ENCODE measurements around the gene ERCC4. TPM values are rescaled to one million over a fixed set of nuclear protein-coding genes. Genes with fewer than 3 reads are reported as not detected.

ERCC4 gene
- polyA plus RNA-seq, 1 donor (not counting 4 experiments of a cell fraction or from before 2014, with no cell fraction given), result 5.9 TPM

DNA sequence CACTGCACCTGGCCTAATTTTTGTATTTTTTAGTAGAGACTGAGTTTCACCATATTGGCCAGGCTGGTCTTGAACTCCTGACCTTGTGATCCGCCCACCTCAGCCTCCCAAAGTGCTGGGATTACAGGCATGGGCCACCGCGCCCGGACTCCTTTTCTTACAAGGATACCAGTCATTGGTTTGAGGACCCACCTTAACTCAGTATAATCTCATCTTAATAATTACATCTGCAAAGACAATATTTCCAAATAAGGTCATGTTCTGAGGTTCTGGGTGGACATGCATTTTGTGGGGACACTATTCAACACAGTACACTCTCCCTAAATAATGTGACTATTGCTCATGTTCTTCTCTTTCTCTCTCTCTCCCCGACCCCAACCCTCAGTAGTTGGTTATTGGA is 63.7 kb downstream of the ERCC4 start:
- no peak overlapping the region for H3K27ac ChIP-seq (ENCODE audit: control insufficient read depth, insufficient read depth, low read length)
- dilution Hi-C loops (cut with MboI; ENCODE audit: extremely low pct_ligation_motif_present, low sequenced_read_pairs), result no loop called here
- no peak for FAIRE-seq

DNA sequence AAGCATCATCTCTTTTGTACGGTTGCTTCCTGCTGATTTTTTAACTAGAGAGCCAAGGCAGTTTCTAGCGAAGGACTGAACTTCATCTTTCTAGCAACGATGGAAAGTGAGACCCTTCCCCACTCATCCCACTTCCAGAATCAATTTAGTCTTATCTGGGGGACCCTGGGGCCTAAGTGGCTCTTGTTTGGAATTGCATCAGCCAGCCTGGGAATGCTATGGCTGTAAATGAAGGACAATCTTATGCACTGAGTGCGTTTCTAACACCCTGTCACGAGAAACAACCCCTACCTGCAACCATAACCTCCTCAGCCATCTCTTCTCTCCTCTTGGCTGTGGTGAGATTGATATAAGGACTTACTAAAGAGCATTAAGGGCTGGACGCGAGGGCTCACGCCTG is 64.8 kb downstream of the ERCC4 start:
- dilution Hi-C loops (cut with MboI; ENCODE audit: extremely low pct_ligation_motif_present, low sequenced_read_pairs), result no loop called here
- no peak for FAIRE-seq

More for the DNA sequence above, 63.7 kb downstream of the ERCC4 start:
- H3K9me1 ChIP-seq (ENCODE audit: control insufficient read depth, extremely low read depth, insufficient read depth, low read length), result no peaks in the 10 kb centered on the region
- H3K9me3 ChIP-seq (ENCODE audit: control insufficient read depth, low read depth, low read length), result no peaks in the 10 kb centered on the region
- no peak overlapping the region for H3K4me2 ChIP-seq (ENCODE audit: control insufficient read depth, extremely low read depth, insufficient read depth, low read depth, low read length)
- no peaks in the 10 kb centered on the region for H3K27me3 ChIP-seq (ENCODE audit: control insufficient read depth, extremely low read depth, insufficient read depth, low read length)
- no peak overlapping the region for H3K4me3 ChIP-seq (ENCODE audit: control insufficient read depth in 2 of 3, extremely low read depth in 1 of 3, insufficient read depth in 2 of 3, low read depth in 1 of 3, low read length in 3 of 3)
- H2AFZ ChIP-seq (ENCODE audit: control insufficient read depth, low read length), result no peak overlapping the region
- no peak for DNase-seq (ENCODE audit: low read depth, low spot score)
- no peaks in the 10 kb centered on the region for H3K79me2 ChIP-seq (ENCODE audit: control insufficient read depth, insufficient read depth, low read length)
- H3K9ac ChIP-seq (ENCODE audit: control insufficient read depth, extremely low read depth, insufficient read depth, low read length), result no peak overlapping the region
- no peaks in the 10 kb centered on the region for H4K20me1 ChIP-seq (ENCODE audit: control insufficient read depth, extremely low read depth, insufficient read depth, low read length)
- no peaks in the 10 kb centered on the region for H3K36me3 ChIP-seq (ENCODE audit: control insufficient read depth in 2 of 2, extremely low read depth in 1 of 2, insufficient read depth in 2 of 2, low read length in 2 of 2)
- TF ChIP-seq CTCF (optimal IDR thresholded peaks at IDR 0.05 in 1 of 3, IDR thresholded peaks at IDR 0.05 in 1 of 3, conservative IDR thresholded peaks at IDR 0.05 in 1 of 3; ENCODE audit: extremely low read depth in 1 of 3, insufficient read depth in 2 of 3, low read length in 3 of 3) (no peak), EZH2 (IDR thresholded peaks at IDR 0.05; ENCODE audit: low read length) (no peak)
- no peaks in the 10 kb centered on the region for H3K4me1 ChIP-seq (ENCODE audit: control insufficient read depth, extremely low read depth, insufficient read depth, low read length)

More for the DNA sequence above, 64.8 kb downstream of the ERCC4 start:
- DNase-seq (ENCODE audit: low read depth, low spot score), result no peak
- no peaks in the 10 kb centered on the region for H3K79me2 ChIP-seq (ENCODE audit: control insufficient read depth, insufficient read depth, low read length)
- H3K9ac ChIP-seq (ENCODE audit: control insufficient read depth, extremely low read depth, insufficient read depth, low read length), result no peak overlapping the region
- H3K9me1 ChIP-seq (ENCODE audit: control insufficient read depth, extremely low read depth, insufficient read depth, low read length), result no peaks in the 10 kb centered on the region
- no peak overlapping the region for H2AFZ ChIP-seq (ENCODE audit: control insufficient read depth, low read length)
- H3K36me3 ChIP-seq (ENCODE audit: control insufficient read depth in 2 of 2, extremely low read depth in 1 of 2, insufficient read depth in 2 of 2, low read length in 2 of 2), result no peaks in the 10 kb centered on the region
- H3K4me3 ChIP-seq (ENCODE audit: control insufficient read depth in 2 of 3, extremely low read depth in 1 of 3, insufficient read depth in 2 of 3, low read depth in 1 of 3, low read length in 3 of 3), result no peak overlapping the region
- no peaks in the 10 kb centered on the region for H3K9me3 ChIP-seq (ENCODE audit: control insufficient read depth, low read depth, low read length)
- H4K20me1 ChIP-seq (ENCODE audit: control insufficient read depth, extremely low read depth, insufficient read depth, low read length), result no peaks in the 10 kb centered on the region
- no peak overlapping the region for H3K4me2 ChIP-seq (ENCODE audit: control insufficient read depth, extremely low read depth, insufficient read depth, low read depth, low read length)
- TF ChIP-seq CTCF (optimal IDR thresholded peaks at IDR 0.05 in 1 of 3, IDR thresholded peaks at IDR 0.05 in 1 of 3, conservative IDR thresholded peaks at IDR 0.05 in 1 of 3; ENCODE audit: extremely low read depth in 1 of 3, insufficient read depth in 2 of 3, low read length in 3 of 3) (no peak), EZH2 (IDR thresholded peaks at IDR 0.05; ENCODE audit: low read length) (no peak)
- no peaks in the 10 kb centered on the region for H3K27me3 ChIP-seq (ENCODE audit: control insufficient read depth, extremely low read depth, insufficient read depth, low read length)
- H3K27ac ChIP-seq (ENCODE audit: control insufficient read depth, insufficient read depth, low read length), result no peak overlapping the region
- no peaks in the 10 kb centered on the region for H3K4me1 ChIP-seq (ENCODE audit: control insufficient read depth, extremely low read depth, insufficient read depth, low read length)
